B cell (primary cell): ENCODE results near the gene COL5A1. TPM values are rescaled to one million over a fixed set of nuclear protein-coding genes. Genes with fewer than 3 reads are reported as not detected.

ENCODE experiments used
- ATAC-seq: fragments of 200-7000 bp; cut with Tn5 transposase; one replicate; pipeline ENCODE4 v1.10.0; 2021; ENCODE audit warnings: low read depth, mild to moderate bottlenecking, moderate number of reproducible peaks, moderate library complexity
- CTCF ChIA-PET: fragments of 350-600 bp; sonication (Branson Sonifier 250); formaldehyde crosslinking; loops from one replicate; lab custom pipeline; 2021; ENCODE audit warnings: antibody characterized with exemption, inconsistent platforms; lab: Charles Lee
- POLR2A ChIA-PET: fragments of 350-600 bp; sonication (Branson Sonifier 250); formaldehyde crosslinking; loops from one replicate; lab custom pipeline; 2021; ENCODE audit warnings: antibody characterized with exemption; lab: Charles Lee
- DNase-seq: peaks from one replicate; pipeline ENCODE4 v3.0.0; 2013
- H2AFZ ChIP-seq: 2 replicates; pipeline ENCODE4 v1.6.1; 2012; ENCODE audit warnings: mild to moderate bottlenecking, low read depth, low read length; ENCODE audit not compliant: insufficient read depth, poor library complexity, severe bottlenecking
- H3K27ac ChIP-seq, 2 donors: 1 replicate in 1 of 2; 2 replicates in 1 of 2; pipeline ENCODE4 v1.5.1; 2012 to 2013; ENCODE audit warnings: low read length in 2 of 2, mild to moderate bottlenecking in 2 of 2, moderate library complexity in 1 of 2
- H3K27me3 ChIP-seq, 4 experiments: fragments of 200-600 bp in 1 of 4; sonication (generic) in 1 of 4; replicated peaks in 1 of 4; 1 replicate in 2 of 4; 2 replicates in 2 of 4; pipeline versions ENCODE4 v1.6.1 to v1.7.0; 2013 to 2016; ENCODE audit warnings: low read length in 3 of 4, mild to moderate bottlenecking in 2 of 4, mixed read lengths in 1 of 4, moderate library complexity in 1 of 4; ENCODE audit not compliant: insufficient read depth in 4 of 4, control insufficient read depth in 3 of 4; ENCODE audit errors: control extremely low read depth in 1 of 4
- H3K36me3 ChIP-seq, 2 experiments: replicated peaks in 1 of 2; 1 replicate in 1 of 2; 2 replicates in 1 of 2; pipeline versions ENCODE4 v1.6.1 to v1.7.1; 2013; ENCODE audit warnings: low read length in 1 of 2; ENCODE audit not compliant: insufficient read depth in 2 of 2, control insufficient read depth in 1 of 2; ENCODE audit errors: control extremely low read depth in 1 of 2, extremely low read depth in 1 of 2
- H3K4me1 ChIP-seq, 2 donors: fragments of 200-600 bp in 1 of 2; sonication (generic) in 1 of 2; 1 replicate in 1 of 2; 2 replicates in 1 of 2; pipeline versions ENCODE4 v1.5.1 to v1.6.1; 2013 to 2017; ENCODE audit warnings: low read length in 2 of 2; ENCODE audit not compliant: control insufficient read depth in 2 of 2, insufficient read depth in 2 of 2
- H3K4me2 ChIP-seq: replicated peaks from 2 replicates; pipeline ENCODE3; 2012; ENCODE audit warnings: mild to moderate bottlenecking, low read depth, low read length; ENCODE audit not compliant: poor library complexity, severe bottlenecking
- H3K4me3 ChIP-seq, 5 experiments: fragments of 200-600 bp in 1 of 5; sonication (generic) in 1 of 5; 1 replicate in 3 of 5; 2 replicates in 2 of 5; pipeline versions ENCODE4 v1.5.1 to v1.7.0; 2011 to 2016; ENCODE audit warnings: low read length in 4 of 5, mild to moderate bottlenecking in 4 of 5, low read depth in 2 of 5, control low read depth in 1 of 5, moderate library complexity in 1 of 5; ENCODE audit not compliant: insufficient read depth in 1 of 5; ENCODE audit errors: control extremely low read depth in 1 of 5, extremely low read depth in 1 of 5
- H3K79me2 ChIP-seq: fragments of 200-600 bp; sonication (generic); one replicate; pipeline ENCODE4 v1.6.0; 2016; ENCODE audit warnings: low read length; ENCODE audit not compliant: control insufficient read depth, insufficient read depth
- H3K9ac ChIP-seq: fragments of 200-600 bp; sonication (generic); 2 replicates; pipeline ENCODE4 v1.6.1; 2017; ENCODE audit warnings: mild to moderate bottlenecking, low read length, moderate library complexity
- H3K9me3 ChIP-seq, 3 donors: one replicate each; pipeline versions ENCODE4 v1.6.1 to v1.7.1; 2013; ENCODE audit warnings: low read length in 2 of 3; ENCODE audit not compliant: control insufficient read depth in 2 of 3, insufficient read depth in 1 of 3; ENCODE audit errors: control extremely low read depth in 1 of 3
- H4K20me1 ChIP-seq: 2 replicates; pipeline ENCODE4 v1.6.0; 2012; ENCODE audit warnings: mild to moderate bottlenecking, low read length; ENCODE audit not compliant: insufficient read depth, control insufficient read depth, poor library complexity, severe bottlenecking
- H3K27ac Mint-ChIP-seq: one replicate; pipeline ENCODE4 v1.8.0; 2021; ENCODE audit warnings: mixed read lengths
- H3K27me3 Mint-ChIP-seq: one replicate; pipeline ENCODE4 v1.8.0; 2021; ENCODE audit warnings: mixed read lengths
- H3K4me1 Mint-ChIP-seq: one replicate; pipeline ENCODE4 v1.8.0; 2021; ENCODE audit warnings: mixed read lengths
- H3K4me3 Mint-ChIP-seq: one replicate; pipeline ENCODE4 v1.8.0; 2021; ENCODE audit warnings: mixed read lengths
- H3K9me3 Mint-ChIP-seq: one replicate; pipeline ENCODE4 v1.8.0; 2022; ENCODE audit warnings: mixed read lengths; ENCODE audit not compliant: insufficient read depth
- CTCF ChIP-seq: fragments of 200-600 bp; IDR thresholded peaks from one replicate; pipeline ENCODE4 v1.8.0; 2022; ENCODE audit warnings: antibody characterized with exemption, mild to moderate bottlenecking
- EZH2 ChIP-seq: IDR thresholded peaks from 2 replicates; pipeline ENCODE4 v1.6.1; 2012; ENCODE audit warnings: borderline replicate concordance, low read depth, mild to moderate bottlenecking, moderate library complexity, low read length; ENCODE audit not compliant: insufficient read depth, poor library complexity, severe bottlenecking
- WGBS: methylation state at CpG from one replicate; pipeline ENCODE4 v1.1.5; 2013; ENCODE audit warnings: missing lambda C conversion rate; ENCODE audit not compliant: insufficient coverage; 5-methylcytosine and 5-hydroxymethylcytosine counted together
- intact Hi-C: fragments of 100-400 bp; cut with micrococcal nuclease; formaldehyde crosslinking; loops from one replicate; pipeline ENCODE4 v1.10.0; 2022
- polyA plus RNA-seq: library from polyadenylated mRNA; depleted of rRNA; stranded (reverse); fragments of >200 nt; gene quantifications from 2 replicates; pipeline ENCODE4 v1.2.3, GENCODE V29; 2012
- total RNA-seq, 2 donors: library from RNA; stranded (reverse); fragments of 120-200 nt in 1 of 2; gene quantifications; 1 replicate in 1 of 2; 2 replicates in 1 of 2; pipeline versions ENCODE4 v1.2.3 to v1.2.4, GENCODE V29; 2013 to 2022

Gene COL5A1
- total and polyA plus RNA-seq, 2 donors (not counting 1 experiment from before 2014, with no cell fraction given), result 0.06 TPM; not detected in 1

GRCh38 chr9:134682026-134682425 lies 40.4 kb downstream of the COL5A1 start:
- Histone ChIP-seq H3K4me1 (peaks cover 5 to 6% of the 10 kb centered on the region in 2 donors), H3K9me3 (no peaks in the 10 kb centered on the region), H3K4me3 (no peak overlapping the region), H4K20me1 (no peaks in the 10 kb centered on the region), H3K79me2 (no peaks in the 10 kb centered on the region), H3K9ac (no peak overlapping the region), H2AFZ (no peak overlapping the region), H3K27ac (no peak overlapping the region), H3K36me3 (no peaks in the 10 kb centered on the region), H3K27me3 (peaks cover 0 to 3% (median 0%) of the 10 kb centered on the region in 4 experiments), H3K4me2 (no peak overlapping the region)
- ATAC-seq (no peak), DNase-seq (no peak)
- H3K4me1 Mint-ChIP-seq, result peaks cover 1% of the 10 kb centered on the region
- no peak overlapping the region for H3K27ac Mint-ChIP-seq
- CTCF ChIA-PET, result no interaction called here
- H3K4me3 Mint-ChIP-seq, result no peak overlapping the region
- no peaks in the 10 kb centered on the region for H3K9me3 Mint-ChIP-seq
- no peak for TF ChIP-seq EZH2
- TF ChIP-seq CTCF, result no peak
- H3K27me3 Mint-ChIP-seq, result no peaks in the 10 kb centered on the region
- WGBS, result 90% methylated on average over 13 of the region's 15 CpGs
- intact Hi-C loops, result no loop called here
- POLR2A ChIA-PET, result no interaction called here

GRCh38 chr9:134682651-134683364 lies 41.2 kb downstream of the COL5A1 start:
- TF ChIP-seq EZH2 (no peak), CTCF (no peak)
- Histone ChIP-seq H3K4me1 (peaks cover 5 to 6% of the 10 kb centered on the region in 2 donors), H3K9ac (no peak overlapping the region), H3K79me2 (no peaks in the 10 kb centered on the region), H2AFZ (no peak overlapping the region), H3K9me3 (no peaks in the 10 kb centered on the region), H3K27ac (no peak overlapping the region), H3K27me3 (peaks cover 0 to 3% (median 0%) of the 10 kb centered on the region in 4 experiments), H3K4me3 (no peak overlapping the region), H3K36me3 (no peaks in the 10 kb centered on the region), H3K4me2 (no peak overlapping the region), H4K20me1 (no peaks in the 10 kb centered on the region)
- peaks cover 1% of the 10 kb centered on the region for H3K4me1 Mint-ChIP-seq
- intact Hi-C loops, result no loop called here
- ChIA-PET CTCF (no interaction called here), POLR2A (no interaction called here)
- no peaks in the 10 kb centered on the region for H3K9me3 Mint-ChIP-seq
- H3K27me3 Mint-ChIP-seq, result no peaks in the 10 kb centered on the region
- H3K4me3 Mint-ChIP-seq, result no peak overlapping the region
- DNase-seq, result no peak
- no peak overlapping the region for H3K27ac Mint-ChIP-seq
- 87% methylated on average over 18 of the region's 25 CpGs for WGBS
- no peak for ATAC-seq
